GM18511 (cell line): Measurements from ENCODE around the gene CBFA2T3.

Source experiments
- ATAC-seq: cut with Tn5 transposase; IDR thresholded peaks from one replicate; pipeline ENCODE4 v1.9.1; 2021; ENCODE audit warnings: mild to moderate bottlenecking, moderate library complexity; ENCODE audit not compliant: unreplicated experiment

CBFA2T3 gene

DNA sequence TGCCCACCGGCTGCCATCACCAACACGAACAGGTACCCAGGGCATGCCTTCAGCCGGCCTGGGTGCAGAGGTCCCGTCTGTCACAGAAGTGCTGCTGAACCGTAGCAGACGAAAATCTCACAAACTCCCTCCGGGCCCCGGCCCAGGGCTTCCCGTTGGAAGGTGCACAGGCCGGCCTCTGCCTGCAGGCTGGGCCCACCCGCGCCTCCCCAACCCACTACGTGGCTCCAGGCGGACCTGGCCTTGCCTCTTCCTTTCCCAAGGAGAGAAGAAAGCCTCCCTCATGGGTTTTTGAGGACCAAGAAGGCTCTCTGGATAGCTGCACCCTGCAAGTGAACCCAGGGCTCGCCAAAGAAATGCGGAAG lies 65.1 kb downstream of the CBFA2T3 start:
- ATAC-seq = no peak

- no peak for ATAC-seq
Observed at GRCh38 chr16:88911136-88911945, 65.7 kb downstream of the CBFA2T3 start.

DNA sequence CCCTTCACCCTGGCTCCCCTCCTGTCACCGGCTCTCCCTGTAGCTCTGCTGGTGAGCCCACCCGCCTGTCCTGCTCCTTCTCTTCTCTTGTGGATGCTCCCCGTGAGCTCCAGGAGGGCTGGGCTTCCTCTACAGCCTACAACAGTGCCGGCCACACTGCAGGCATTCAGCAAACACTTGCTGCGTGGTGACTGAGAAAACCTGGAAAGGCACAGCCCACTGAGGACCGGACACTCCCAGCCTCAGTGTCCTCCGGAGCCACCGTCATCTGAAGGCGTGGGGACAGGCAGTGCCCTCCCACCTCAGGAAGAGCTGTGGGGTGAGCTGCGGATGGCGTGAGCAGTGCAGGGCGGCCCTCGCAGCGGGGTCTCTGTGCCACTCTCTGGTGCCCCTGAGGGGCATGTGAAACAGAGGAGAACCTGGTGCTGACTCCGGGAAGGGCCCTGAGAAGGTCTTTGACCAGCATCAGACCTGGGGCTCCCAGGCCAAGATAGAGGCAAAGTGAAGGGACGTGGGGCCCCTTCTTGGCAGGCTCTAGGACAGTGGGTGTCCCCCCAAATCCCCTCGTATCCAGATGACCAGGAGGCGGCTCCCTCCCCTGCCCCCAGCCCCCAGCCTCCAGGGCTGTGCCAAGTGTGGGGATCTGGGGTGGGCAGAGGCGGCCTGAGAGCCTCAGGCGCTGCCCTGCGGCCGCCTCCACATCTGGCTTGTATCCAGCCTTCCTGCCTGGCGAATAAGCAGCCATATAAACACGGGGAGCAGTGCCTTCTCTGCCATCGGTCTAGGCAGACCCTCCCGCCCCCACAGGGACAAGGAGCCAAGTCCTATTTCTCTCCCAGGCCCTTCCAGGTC lies 66.5 kb downstream of the CBFA2T3 start:
- ATAC-seq = no peak

DNA sequence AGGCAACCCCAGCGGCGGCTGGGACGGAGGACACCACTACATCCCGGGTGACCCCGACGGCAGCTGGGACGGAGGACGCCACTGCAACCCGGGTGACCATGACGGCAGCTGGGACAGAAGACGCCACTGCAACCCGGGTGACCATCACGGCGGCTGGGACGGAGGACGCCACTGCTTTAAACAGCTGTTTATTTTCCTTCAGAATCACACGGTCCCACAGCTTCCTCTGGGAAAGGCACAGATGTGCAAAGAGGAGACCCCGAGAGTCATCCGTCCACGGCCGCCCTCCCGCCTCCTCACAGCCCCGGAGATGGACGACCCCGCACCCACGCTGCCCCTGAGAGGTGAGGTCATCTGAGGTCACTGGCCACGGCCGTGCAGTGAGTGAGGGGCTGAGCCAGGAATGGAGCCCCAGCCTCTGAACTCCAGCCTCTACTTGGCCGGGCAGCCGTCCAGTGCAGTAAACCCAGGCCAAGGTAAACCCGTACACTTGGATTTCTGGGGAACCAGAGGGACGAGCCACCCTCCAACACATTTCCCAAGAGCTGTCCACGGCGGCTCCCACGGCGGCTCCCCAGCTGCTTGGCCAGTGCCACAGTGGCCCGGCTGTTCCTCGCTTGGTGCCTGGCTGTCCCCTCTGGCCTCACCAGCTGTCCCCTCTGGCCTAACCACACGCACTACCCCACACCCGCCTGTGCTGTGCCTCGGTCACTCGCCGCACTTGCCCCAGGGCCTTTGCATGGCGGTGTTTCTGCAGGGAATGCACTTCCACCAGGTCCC lies 67.4 kb downstream of the CBFA2T3 start:
- ATAC-seq = no peak

GRCh38 chr16:88908307-88908706 lies 68.7 kb downstream of the CBFA2T3 start:
- ATAC-seq = no peak

GRCh38 chr16:88907768-88908167 lies 69.2 kb downstream of the CBFA2T3 start:
- ATAC-seq = no peak

- no peak for ATAC-seq
Observed at GRCh38 chr16:88906535-88907105, 70.4 kb downstream of the CBFA2T3 start.

- no peak for ATAC-seq
Observed at GRCh38 chr16:88906020-88906419, 71.0 kb downstream of the CBFA2T3 start.

GRCh38 chr16:88905563-88905962 lies 71.4 kb downstream of the CBFA2T3 start:
- no peak for ATAC-seq

- no peak for ATAC-seq
Observed at GRCh38 chr16:88904676-88905365, 72.2 kb downstream of the CBFA2T3 start.

GRCh38 chr16:88903267-88903666 lies 73.7 kb downstream of the CBFA2T3 start:
- no peak for ATAC-seq

- ATAC-seq = no peak
Observed at GRCh38 chr16:88902744-88903143, 74.3 kb downstream of the CBFA2T3 start.

- ATAC-seq = no peak
Observed at GRCh38 chr16:88901718-88902337, 75.2 kb downstream of the CBFA2T3 start.

DNA sequence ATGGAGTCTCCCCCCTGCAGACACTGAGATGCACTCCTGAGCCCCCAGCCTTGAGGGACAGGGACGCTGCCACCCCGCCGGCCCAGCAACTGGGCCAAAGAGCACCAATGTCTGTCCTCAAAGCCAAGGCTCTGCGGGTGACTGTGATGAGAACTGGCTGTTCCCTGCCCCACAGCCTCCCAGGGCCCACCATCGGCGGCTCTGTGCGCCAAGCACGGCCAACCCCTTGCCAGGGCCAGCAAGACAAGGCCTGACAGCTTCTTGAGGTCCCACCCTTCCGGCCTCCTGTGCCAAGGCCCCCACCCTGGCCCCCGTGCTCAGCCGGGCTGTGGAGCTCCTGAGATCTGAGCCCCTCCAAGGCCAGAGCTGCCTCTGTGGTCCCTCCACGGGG lies 76.3 kb downstream of the CBFA2T3 start:
- no peak for ATAC-seq

- ATAC-seq = no peak
Observed at GRCh38 chr16:88899901-88900661, 76.9 kb downstream of the CBFA2T3 start.

DNA sequence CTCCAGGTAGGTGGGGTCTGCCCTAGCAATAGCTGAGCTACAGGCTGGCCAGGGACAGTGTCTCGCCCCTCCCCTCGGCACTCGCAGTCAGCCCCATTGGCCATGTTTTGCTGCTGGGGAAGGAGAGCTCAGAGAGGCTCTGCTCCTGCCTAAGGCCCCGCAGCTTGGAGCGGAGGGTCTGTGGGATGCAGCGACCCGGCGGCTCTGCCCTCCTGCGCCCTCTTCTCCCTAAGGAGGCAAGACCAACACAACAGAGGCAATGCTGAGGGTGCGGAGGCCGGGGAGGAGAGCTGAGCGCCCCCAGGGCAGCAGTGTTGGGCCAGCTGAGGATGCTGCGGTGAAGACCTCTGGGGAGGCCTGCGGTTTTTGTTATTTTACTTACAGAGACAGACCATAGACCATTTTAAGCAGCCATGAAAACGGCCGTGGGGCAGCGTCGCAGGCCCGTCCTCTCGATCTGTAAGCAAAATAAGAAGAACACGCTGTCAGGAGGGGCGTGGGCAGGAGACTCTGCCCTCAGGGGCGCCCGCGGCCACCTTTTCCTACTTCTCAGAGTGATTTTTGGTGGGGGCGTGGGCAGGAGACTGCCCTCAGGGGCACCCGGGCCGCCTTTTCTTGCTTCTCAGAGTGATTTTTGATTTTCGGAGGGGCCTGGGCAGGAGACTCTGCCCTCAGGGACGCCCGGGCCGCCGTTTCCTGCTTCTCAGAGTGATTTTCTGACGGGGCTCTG lies 79.1 kb downstream of the CBFA2T3 start:
- no peak for ATAC-seq

GRCh38 chr16:88896238-88897070 lies 80.6 kb downstream of the CBFA2T3 start:
- no peak for ATAC-seq

DNA sequence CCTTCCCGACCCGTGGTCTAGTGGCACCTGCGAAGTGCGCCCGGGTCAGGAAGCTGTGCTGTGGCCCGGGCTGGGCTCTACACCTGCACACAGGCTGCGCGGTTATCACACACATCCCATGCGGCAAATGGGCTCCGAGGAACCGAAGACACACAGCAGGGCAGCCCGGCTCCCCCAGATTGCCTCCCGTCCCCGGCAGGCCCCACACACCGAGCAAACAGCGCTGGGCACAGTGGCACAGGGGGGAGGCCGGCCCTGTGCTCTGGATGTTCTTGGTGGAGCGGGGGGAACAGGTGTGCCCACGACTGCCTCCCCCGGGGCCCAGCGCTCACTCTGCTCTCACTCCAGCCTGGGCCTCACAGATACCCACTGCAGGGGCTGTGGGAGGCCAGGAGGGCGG lies 81.7 kb downstream of the CBFA2T3 start:
- ATAC-seq = no peak
